CD4-positive, alpha-beta T cell treated with Interleukin-12 subunit alpha and Interleukin-12 subunit beta, for 1 hour (primary cell): Measurements from ENCODE around the gene TCL1B.
"Not testable (repeated sequence)": the region's sequence is repeated elsewhere in the genome, so short reads cannot be mapped to it uniquely, and the experiment has no call there.

ENCODE experiments used
- DNase-seq: peaks from one replicate; pipeline ENCODE4 v3.0.0-alpha.2; 2020

TCL1B gene

DNA sequence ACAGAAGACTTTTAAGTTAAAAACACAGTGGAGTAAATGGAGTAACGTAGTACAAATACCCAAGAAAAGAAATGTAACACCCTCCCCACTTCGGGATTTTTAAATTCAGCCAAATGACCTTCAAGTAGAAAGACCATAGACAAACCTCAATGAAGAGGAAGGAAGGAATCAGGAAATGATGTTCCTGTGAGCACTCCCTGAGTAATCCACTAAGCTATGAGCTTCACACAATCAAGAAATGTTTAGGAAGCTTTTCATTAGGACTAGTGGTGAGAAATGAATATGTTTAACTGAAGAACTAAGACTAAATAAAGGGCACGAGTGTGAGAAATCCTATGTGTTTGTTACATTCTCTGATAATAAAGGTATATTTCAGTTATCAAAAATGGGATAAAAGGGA lies 17.6 kb downstream of the TCL1B start:
- no peak for DNase-seq

DNA sequence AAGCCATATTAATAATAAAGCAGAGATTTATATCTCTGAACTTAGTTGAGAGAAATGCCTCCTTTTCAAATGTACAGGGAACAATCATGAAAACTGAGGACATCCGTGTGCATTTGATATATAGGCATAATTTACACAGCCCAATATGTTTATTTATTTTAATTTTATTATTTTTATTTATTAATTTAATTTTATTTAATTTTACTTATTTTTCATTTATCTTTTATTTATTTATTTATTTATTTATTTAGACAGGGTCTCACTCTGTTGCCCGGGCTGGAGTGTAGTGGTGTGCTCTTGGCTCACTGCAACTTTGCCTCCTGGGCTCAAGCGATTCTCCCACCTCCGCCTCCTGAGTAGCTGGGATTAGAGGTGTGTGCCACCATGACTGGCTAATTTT lies 19.3 kb downstream of the TCL1B start:
- no peak for DNase-seq

DNA sequence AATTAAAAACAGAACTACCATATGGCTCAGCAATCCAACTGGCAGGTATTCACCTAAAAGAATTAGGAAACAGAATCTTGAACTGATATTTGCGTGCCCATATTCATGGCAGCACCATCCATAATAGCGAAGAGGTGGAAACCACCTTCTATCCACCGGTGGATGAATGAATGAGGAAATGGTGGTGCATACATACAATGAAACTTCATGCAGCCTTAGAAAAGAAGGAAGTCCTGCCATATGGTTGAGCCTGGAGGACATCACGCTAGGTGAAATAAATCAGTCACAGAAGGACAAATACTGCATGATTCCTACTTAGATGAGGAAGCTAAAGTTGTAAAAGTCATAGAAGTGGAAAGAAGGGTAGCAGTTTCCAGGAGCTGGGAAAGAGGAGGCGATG lies 21.1 kb downstream of the TCL1B start:
- no peak for DNase-seq

DNA sequence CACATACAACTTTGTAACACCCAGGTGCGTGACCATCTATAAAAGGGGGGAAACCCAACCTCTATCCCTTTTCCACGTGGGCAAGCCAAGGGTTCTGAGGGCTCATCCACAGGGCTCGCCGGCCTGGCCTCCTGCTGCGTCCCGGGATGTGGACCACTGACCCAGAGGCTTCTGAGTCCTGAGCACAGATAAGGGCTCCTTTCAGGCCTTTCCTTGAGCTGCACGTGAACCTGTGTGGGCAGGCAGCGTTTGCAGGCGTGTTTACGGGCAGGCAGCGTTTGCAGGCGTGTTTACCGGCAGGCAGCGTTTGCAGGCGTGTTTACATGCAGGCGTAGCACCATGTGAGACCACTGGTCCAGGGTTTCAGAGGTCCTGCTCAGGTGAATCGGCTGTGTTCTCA lies 23.9 kb downstream of the TCL1B start:
- no peak for DNase-seq

DNA sequence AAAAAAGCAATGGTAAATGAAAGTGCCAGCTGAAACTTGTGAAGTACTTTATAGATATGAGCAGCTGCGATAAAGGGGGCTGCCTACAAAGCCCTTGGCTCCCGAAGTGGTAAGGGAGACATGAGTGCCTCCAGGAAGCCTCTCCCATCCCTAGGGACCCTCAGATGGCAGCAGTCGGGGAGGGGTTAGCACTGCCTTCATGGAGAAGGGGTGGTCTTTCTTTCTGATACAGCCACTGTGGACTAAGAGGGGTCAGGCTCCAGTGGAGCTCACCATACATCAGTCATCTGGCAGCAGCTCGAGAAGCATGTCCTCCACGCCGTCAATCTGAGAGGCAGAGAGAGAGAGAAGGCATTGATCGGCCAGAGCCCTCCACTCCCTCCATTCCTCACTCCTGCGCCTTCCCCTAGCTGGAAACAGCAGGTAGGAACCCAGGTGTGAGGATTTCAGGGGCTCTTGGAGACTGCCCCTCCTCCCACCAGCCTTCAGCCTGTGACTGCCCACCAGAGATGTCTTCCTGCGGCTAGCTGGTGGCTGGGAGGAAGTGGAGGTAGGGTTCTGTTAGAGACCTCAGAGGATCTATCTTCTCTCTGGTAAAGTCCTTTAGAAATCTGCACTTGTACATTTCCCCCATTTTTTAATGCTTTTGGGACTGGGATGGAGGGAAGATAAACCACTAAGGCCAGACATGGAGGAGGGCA lies 25.4 kb downstream of the TCL1B start:
- no peak for DNase-seq

DNA sequence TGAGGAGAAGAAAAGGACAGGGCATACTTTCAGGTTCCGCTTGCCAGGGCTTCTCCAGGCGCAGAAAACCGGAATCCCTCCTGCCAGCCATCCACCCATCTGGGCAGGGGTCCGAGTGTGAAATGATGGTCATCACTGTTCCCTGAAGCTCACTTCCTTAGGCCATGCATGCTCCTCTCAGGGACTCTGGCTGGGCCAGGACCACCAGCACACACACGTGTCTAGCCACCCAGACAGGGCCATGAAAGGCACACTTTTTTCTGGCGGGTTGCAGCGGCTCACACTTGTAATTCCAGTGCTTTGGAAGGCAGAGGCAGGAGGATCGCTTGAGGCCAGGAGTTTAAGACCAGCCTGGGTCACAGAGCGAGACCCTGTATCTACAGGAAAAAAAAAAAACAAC lies 26.2 kb downstream of the TCL1B start:
- DNase-seq, result no peak

DNA sequence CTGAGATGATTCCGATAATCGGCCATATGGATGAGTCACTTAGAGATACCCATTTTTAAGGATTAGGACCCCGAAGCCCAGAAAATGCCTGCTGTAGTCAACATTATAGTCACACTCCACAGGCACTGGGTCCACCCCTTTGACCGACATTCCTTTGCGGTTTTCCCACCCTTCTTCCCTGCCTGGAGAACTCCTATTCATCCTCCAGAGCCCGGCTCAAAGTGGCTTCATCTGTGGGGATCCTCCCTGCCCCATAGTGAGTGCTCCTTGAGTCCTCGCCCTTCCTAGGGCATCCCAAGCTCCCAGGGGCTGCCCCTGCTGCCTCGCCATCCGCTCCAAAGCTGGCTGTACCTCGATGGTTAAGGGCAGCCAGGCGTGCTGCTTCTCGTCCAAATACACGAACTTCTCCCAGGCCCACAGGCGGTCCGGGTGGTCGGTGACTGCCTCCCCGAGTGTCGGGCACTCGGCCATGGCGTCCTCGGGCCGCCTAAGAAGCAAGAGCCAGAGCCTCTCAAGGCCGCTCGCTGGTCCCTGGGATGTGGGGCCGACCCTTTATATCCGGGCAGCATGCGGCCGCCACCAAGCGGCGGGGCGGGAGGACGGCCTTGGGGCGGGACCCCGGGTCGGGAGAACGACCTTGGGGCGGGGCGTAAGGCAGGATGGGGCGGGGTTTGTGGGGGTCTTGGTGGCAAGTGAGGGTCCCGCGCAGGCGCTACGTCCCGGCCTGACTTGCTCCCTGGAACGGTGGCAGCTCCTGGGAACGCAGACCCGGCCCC lies 27.6 kb downstream of the TCL1B start, which contains the start of gene TCL1A:
Gene TCL1A, minus strand, starts transcription at position 530 of the 776 bp plus-strand sequence. Its CDS starts 59 bp downstream, at position 471.
- DNase-seq, result no peak

DNA sequence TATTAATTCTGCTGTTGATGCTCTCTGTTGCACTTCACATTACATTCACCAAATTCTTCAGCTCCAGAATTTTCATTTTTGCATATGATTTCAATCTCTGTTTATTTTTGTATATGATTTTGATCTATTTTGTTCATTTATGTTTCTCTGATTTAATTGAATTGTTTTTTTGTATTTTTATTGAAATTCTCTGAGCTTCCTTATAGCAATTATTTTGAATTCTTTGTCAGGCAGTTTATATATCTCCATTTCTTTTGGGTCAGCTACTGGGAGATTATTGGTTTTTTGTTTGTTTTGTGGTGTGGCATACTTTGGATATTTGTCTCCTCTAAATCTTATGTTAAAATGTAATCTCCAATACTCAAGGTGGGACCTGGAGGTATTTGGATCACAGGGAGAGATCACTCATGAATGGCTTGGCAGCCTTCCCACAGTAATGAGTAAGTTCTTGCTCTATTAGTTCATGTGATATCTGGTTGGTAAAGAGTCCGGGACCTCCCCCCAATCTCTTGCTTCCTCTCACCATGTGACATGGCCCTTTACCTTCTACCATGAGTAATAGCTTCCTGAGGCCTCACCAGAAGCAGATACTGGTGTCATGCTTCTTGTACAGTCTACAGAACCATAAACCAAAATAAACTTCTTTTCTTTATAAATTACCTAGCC lies 36.4 kb downstream of the TCL1B start:
- DNase-seq, result no peak

DNA sequence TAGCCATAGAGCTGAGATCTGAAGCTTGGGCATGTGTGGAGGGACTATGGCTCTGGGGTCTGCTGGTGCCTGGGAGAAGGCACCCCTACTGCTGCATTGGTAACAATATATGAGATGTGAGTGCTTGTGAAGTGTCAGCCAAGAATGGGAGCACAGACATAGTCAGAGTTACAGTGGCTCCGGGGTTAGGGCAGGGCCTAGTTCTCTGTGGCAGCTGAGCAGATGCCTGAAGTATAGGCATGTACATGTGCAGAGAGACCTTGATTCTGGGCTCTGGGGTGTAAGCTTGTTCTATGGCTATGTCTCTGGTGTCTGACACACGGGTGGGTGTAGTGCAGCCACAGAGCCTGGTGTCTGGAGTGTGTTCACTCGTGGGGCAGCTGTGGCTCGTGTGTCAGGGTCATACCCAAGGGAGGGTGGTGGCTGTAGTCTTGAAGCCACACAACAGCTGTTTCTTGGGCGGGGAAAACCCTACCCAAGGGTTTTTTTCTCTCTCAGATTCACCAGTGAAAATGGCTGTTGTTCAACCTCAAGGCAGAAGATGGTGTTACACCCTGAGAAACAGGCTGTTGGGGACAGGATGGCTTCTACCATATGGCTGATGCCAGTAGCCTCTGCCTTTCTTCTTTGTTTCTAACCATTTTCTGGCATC lies 39.6 kb downstream of the TCL1B start:
- DNase-seq, result no peak

DNA sequence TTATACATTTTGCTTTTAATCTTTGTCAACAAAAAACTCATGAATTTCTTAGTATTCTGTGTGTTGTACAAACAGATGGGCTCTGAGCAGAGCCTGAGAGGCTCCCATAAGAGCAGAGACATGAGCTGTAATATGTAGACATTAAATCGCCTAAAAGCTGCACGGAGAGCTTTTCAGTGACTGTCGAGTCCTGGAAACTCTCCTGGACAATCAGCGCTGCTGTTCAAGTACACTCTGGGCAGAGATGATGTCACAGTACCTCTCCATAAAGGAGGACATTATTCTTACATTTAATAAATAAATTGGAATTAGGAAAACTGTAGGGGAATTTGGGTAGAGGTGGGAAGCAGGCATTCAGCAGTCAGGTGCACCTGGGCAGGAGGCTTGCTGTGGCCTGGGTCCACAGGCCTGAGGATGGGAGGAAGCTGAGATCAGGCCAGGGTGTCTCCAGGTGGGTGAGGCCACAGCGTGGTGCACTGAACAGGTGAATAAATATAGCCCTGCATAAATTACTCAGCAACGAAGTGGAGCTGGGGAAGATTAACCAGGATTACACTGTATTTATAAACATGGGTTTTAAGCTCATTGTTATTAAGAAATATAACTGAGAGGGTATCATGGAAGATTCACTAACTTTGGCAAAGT lies 41.0 kb downstream of the TCL1B start:
- DNase-seq, result no peak

DNA sequence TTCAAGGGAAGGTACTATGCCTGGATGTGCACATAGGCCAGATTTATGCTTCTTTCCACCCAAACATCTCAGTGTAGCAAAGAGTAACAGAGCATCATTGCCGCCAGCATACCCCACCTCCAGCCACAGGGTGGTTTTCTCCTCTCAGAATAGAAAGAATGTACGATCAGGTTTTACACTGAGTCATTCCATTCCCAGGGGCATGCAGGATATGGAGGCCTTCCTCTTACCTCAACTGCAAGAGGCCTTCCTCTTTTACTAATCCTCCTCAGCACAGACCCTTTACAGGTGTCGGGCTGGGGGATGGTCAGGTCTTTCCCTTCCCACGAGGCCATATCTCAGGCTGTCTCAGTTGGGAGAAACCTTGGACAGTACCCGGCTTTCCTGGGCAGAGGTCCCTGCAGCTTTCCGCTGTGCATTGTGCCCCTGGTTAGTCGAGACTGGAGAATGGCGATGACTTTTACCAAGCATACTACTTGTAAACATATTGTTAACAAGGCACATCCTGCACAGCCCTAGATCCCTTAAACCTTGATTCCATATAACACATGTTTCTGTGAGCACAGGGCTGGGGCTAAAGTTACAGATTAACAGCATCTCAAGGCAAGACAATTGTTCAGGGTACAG lies 43.3 kb downstream of the TCL1B start:
- not testable (repeated sequence) for DNase-seq

DNA sequence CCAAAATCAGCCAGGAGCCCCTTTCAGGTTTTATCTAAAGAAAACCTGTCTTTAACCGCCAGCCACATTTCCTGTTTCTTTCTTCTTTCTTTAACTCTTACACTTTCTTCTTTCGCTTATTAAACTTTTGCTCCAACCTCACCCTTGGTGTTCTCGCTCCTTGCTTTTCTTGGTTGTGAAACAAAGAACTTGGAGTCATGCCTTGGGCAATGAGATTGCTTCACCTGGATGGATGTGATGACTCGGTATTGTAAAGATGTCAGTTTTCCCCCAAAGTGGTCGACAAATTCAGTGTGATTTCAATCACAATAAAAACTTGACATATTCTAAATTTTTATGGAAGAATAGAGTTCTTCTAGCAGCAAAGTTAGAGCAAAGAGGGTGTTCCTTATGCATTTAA lies 43.9 kb downstream of the TCL1B start:
- DNase-seq, result no peak

DNA sequence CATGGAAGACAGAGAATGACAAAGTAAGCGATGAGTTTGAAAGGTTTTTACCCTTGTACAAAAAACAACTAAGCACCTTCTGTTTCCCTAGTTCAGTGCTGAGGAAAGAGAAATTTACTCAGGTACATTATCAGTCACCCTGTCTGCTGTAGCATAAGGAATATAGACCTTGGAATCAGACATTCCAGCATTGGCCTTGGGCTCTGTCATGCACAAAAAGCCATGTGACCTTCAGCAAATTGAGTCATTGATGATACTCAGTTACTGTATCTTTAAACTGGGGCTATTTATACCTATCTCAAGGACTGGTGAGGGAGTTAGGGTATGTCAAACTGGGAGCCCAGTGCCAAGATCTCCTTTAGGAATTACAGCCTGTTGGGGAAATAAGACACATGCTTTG lies 47.0 kb downstream of the TCL1B start:
- no peak for DNase-seq

DNA sequence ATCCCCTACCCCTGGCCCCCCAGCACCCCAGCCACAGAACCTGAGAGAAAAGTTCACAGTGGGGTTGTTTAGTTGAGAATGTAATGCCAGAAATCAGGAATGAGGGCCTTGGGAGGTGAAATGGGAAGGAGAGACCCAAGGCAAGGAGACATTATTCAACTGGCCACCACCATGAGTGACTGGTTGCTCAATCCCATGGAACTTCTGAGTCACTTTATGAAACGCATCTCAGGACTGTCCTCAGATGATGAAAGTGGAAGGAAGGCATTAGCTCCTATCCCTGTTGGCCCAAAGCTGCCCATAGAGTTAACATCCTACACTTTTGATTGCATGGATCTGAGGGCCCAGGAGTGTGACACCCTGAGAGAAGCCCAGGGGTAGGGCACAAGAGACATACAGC lies 53.1 kb downstream of the TCL1B start:
- DNase-seq, result no peak

DNA sequence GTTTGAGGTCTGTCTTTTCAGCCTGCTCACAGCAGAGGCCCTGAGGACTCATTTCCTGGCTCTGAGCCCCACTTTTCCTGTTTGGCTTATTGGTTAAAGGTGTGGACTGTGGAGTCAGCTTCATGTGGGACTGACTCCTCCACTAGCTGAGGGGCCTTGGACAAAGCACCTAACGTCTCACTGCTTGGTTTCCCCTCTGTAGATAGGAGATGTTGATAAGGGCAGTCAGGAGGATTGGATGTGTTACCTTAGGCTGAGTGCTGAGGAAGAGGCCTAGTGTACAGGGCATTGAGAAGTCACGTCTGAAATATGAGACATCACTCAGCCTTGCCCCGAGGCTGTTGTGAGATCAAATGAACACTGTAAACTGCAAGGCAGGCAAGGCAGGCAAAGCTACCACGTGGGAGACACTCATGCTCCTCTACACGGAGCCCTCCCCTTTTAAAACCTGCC lies 54.8 kb downstream of the TCL1B start:
- no peak for DNase-seq

DNA sequence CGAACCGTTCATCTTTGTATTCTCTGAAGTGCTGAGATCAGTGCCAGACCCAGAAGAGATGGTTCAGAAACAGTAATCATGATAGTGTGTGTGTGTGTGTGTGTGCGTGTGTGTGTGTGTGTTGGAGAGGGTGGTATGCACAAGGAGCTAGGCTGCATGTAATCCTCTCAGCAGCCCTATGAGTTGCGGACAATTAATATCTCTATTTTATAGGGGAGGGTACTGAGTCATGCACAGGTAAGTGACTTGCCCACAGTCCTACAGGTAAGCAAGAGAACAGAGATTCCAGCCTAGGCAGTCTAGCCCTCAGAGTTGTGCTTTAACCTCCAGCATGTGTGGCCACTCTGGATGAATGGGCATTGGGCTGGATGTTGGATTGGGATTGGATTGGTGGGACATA lies 55.6 kb downstream of the TCL1B start:
- DNase-seq, result no peak
